Endometrium (tissue), 2 donors: ENCODE data around the gene MAPKAP1.

Experiments
- FAIRE-seq: peaks from 2 replicates; lab custom pipeline; 2012; peaks lifted over from hg19 to GRCh38; lab: Jason Lieb, UNC
- donor health status: control.
- donor health status: control.

The MAPKAP1 gene

GRCh38 chr9:125706651-125707471 is at the start of gene MAPKAP1:
Gene MAPKAP1 (minus strand): TSS chr9:125707208. CDS start chr9:125672574, 34,634 bp downstream.
- FAIRE-seq = no peak

DNA sequence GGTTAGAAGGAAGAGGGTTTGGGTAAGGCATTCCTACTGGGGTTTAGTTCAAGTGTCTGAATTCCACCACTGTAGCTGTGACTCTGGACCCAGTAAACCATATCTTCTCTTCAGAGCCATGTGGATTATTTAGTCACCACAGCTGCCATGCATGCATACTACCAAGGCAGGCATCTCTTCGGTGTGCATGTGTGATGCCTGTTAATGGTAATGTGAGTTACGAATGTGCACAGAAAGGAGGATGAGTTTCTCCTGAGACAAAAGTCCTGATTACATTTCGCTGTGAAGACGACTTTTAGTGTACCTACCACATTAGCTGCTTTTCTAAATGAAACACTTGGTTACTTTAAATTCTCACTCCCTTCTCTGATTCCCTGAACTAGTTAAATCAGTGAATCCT is 49.5 kb upstream of the MAPKAP1 start:
- FAIRE-seq = no peak

DNA sequence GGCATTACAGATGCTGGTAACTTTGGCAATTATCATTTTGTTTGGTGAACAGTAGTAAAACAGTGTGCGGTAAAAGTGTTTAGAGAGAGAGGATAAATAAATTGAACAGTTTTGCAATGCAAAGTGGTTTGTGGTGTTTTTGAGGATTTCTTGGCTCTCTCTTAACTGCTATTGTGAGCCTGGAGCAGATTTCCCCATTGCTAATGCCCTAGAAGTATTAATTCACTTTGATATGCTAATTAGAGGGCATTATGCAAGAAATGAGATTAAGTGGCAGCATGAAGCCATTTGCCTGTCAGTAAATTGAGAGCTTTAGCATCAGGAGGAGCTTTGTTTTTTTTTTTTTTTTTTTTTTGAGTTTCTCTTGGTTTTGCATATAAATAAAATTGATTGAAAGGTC is 48.3 kb upstream of the MAPKAP1 start:
- FAIRE-seq = no peak

GRCh38 chr9:125754096-125754495 is 47.1 kb upstream of the MAPKAP1 start:
- FAIRE-seq = no peak

GRCh38 chr9:125752070-125752628 is 45.1 kb upstream of the MAPKAP1 start:
- FAIRE-seq = no peak

DNA sequence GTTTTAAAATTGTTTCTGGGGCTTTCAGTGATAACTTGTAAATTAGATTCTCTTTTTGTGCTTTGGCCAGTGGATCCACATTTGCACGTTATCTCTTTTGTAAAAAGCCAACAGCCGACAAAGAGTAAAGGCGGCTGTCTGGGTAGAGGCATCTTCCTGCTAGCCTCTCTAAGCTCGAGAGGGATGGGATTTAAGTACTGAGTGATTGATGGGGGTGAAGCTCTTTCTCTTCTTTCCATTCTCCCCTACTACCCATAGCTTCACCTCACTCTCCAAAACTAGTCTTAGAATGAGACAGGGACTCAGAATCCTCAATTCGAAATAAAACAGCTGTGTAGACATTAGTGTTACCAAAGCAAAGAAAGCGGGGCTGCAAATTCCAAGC is 43.6 kb upstream of the MAPKAP1 start:
- no peak for FAIRE-seq

DNA sequence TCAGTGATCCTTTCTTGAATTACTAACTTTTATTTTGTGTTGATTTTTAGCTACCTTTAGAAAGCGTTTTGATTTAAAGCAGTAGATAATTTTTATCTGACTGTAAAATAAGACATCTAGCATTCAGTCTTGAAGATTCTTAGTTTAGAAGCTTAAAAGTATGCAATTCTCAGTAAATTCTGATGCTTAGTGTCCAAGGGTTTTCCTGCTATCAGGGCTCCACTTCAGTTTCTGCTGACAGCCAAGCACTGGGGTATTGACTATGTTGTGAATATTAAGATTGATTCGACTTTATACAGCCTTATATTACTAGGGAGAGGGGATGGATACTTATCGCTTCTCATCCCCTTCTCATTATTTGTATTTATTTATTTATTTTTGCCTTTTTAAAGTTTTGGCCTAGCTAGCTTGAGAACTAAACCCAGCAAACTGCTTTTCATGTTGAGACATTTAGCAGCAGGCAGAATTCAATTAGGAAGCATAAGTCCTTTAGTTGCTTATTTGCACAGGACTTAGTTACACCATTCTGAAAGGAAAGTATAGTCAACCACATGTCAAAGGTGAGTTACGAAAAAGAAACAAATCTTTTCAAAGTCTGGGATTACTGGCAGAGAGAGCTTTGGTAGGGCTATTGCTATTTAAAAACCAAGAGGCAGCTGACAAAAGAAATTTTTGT is 43.1 kb upstream of the MAPKAP1 start:
- FAIRE-seq = no peak

GRCh38 chr9:125749287-125749935 is 42.4 kb upstream of the MAPKAP1 start:
- no peak for FAIRE-seq

DNA sequence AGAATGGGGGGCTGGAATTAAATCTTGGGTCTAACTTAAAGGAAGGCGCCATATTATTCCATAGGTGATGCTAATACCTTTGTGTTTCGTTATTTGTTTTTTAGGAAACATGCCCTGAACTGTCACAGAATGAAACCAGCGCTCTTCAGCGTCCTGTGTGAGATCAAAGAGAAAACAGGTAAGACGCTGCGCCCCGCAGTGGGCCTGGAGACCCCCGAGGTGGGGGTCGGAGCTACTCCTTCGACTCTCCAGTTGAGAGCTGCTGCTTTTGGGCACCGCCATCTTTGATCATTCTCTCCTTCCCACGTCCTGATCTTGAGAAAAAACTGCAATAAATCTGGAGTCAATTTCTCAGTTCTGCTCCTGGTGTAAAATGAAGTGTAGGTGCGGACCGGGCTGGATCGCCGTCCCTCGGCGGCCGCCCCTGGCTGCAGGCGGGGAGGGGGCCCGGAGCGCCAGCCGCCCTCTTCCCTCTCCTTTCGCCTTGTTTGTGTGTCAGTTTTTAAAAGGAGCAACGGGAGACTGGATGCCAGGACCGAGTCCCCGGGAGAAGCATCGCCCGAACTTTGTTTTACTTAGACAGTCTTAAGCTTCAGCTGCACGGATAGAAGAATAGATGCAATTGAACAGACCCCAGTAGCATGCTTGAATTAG is 41.6 kb upstream of the MAPKAP1 start:
- FAIRE-seq = no peak

- FAIRE-seq = no peak
These were observed 40.9 kb upstream of the MAPKAP1 start for GRCh38 chr9:125747765-125748445.

GRCh38 chr9:125747053-125747764 is 40.2 kb upstream of the MAPKAP1 start, which contains the start of gene PBX3:
Gene PBX3 (plus strand): TSS chr9:125747373.
- no peak for FAIRE-seq

DNA sequence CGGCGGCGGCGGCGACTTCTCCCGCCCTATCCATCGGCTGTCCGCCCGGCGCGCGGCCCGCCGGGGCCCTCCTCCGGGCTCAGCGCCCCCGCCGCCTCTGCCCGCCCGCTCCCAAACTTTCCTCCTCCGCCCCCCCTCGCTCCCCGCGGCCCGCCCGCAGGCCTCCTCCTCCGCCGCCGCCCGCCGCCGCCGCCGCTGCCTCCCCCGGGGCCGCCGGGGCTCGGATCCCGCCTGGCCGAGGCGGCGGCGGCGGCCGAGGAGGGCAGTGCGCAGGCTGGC is 39.7 kb upstream of the MAPKAP1 start:
- FAIRE-seq = no peak

- no peak for FAIRE-seq
These were observed 39.2 kb upstream of the MAPKAP1 start for GRCh38 chr9:125746017-125746773.

GRCh38 chr9:125745682-125746016 is 38.6 kb upstream of the MAPKAP1 start:
- FAIRE-seq = no peak

DNA sequence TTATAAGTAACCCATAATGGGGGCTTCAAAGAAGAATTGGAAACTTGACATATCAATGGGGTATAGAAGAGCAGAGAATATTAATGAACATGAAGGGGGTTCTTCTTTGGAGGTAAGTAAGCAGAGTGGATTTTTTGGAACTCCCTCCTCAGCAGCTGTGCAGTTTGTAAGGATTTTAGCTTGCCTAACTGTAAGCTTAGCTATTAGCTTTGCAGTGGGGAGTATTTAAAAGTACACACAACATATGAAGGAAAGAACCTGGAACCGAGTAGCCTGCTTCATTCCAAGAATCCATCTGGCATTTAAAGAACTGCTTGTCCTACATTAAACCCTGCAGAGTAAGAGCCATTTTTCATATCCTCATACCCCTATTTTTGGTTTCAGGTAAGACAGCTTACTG is 38.0 kb upstream of the MAPKAP1 start:
- FAIRE-seq = no peak

GRCh38 chr9:125744616-125745015 is 37.6 kb upstream of the MAPKAP1 start:
- no peak for FAIRE-seq

DNA sequence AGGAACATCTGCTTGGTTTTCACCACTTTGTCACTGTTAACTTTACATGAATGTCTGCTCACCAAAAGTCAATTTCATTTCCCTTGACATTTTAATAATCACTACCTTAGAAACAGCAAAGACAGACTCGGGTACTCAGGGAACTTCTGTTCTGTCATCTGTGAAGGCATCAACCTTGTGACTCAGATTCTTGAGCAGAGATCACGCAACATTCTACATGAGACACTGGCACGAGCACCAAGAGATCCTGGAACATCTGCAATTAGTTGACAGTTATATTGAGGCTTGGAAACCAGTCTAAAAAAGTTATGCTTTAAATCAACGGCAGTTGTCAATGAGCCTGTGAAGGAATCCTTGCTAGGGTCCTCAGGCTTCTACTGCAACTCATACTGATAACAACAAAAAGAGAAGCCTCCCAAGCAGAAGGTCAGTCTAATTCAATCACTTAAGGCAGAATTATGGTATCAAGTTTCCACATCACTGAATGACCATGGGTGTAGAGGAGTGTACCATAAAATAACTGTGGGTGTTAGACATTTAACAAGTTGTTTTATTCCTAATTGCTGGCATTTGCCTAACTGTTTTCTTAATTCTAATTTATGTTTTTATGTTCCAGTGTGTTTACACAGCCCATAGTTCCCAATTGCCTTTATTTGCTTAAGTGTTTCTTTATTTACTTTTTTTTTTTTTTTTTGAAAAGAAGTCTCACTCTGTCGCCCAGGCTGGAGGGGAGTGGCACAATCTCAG is 36.8 kb upstream of the MAPKAP1 start:
- no peak for FAIRE-seq

DNA sequence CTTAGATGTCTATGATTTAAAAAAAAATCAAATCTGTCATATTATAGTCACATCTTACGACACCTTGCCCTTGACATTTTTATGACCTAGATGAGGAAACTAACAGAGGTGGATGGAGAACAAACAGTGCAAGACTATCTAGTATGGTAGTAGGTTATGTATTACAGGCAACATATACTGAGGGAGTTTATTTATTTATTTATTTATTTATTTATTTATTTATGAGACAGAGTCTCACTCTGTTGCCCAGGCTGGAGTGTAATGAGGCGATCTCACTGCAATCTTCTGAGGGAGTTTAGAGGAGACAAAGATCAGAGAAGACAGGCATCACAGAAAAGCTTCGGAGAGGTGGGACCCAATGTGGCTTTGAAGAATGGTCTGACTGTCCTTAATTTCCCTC is 35.6 kb upstream of the MAPKAP1 start:
- FAIRE-seq = no peak

GRCh38 chr9:125739436-125739835 is 32.4 kb upstream of the MAPKAP1 start:
- no peak for FAIRE-seq

DNA sequence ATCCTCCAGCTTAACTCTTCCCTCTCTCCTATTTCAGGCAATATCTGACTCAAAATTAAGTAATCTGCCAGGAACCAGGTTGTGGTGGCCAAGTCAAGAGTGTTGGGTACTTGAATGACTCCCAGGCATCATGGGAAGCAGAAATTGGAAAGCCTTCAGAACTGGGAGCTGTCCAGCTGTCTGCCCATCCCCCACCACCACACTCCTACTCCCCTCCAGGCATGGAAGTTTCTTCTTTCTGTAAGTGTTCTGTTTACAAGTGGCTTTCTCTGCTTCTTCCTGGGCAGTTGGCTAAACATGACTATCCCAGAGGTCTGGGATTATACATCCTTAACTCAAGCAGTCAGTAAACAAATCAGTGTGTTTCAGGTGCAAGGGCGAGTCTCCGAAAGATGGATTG is 25.6 kb upstream of the MAPKAP1 start:
- no peak for FAIRE-seq
